GM21528 (cell line): ENCODE results near the gene NUDCD2.

Experiments used
- ATAC-seq: cut with Tn5 transposase; IDR thresholded peaks from one replicate; pipeline ENCODE4 v1.9.1; 2021; ENCODE audit warnings: mild to moderate bottlenecking, moderate library complexity; ENCODE audit not compliant: unreplicated experiment, low FRiP score

NUDCD2 gene

DNA sequence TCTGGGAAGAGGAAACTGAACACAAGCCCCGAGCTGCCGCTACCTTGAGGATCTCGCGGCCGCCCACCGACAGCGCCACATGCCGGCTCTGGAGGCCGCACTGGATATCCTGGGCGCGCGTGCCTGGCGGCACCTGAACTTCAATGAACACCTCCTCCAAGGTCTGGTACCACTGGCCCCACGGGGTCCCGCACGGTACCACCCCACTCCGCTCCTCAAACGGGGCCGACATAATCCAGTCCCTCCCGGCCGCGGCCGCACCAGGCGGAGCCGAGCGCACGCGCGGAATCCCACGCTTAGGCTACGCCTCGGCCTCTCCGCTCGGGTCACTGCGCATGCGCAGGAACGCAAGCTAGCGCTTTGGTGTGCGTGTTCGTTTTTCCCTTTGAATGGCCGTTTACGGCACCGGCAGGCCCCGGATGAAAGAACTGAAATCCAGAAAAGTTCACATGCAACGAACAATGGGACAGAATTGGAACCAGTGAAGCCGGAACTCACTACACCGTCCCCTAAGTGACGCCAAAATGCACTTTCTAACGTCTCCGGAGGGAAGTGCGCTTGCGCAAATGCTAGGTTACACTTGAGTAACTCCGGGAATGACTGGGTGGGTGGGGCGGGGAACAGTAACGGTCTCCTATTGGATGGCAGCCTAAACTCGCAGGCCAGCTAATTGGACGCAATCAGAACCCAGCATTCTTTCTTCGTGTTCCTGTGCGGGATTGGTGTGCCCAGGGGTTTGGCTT lies at the start of gene NUDCD2:
NUDCD2 (minus strand) TSS at position 284 of the 743 bp plus-strand sequence; CDS start at position 232, 52 bp downstream.
- peak; percentile 85 for ATAC-seq

GRCh38 chr5:163509291-163509951 lies 49.5 kb upstream of the NUDCD2 start:
- ATAC-seq = no peak

DNA sequence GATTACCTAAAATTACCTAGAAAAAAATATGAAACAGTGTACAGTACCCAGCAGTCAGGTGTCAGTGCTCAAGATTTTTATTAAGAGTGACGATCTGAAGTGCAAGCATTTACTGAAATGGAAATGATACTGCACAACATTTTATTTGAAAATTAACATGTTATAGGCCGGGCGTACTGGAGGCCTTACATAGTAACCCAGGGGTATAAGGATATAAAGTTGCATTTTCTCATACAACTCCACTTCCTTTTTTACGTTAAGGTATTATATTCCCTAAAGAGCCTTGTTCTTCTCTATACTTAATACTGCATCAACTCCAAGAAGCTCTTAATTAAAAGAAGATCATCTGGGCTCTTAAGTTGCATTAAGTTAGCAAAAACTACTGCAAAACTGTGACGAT lies 48.9 kb upstream of the NUDCD2 start:
- ATAC-seq = no peak

DNA sequence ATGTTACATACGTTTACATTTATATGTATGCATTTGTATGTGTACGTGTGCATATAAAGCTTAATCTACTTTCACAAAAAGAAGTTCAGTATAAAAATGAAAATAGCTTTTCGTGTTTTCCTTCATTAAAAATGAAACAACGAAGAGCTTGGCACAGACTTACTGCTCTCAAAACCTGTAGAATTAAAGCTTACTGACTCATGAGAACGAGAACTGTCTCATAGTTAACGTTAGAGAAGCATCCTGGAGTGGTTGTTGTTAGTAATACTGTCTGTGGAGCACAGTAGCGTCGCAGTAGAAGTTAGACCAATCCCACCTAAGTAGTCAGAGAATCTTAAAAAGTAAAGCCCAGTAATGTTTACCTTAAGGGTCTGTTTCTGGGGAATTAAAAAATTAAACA lies 46.8 kb upstream of the NUDCD2 start:
- ATAC-seq = no peak

- peak; percentile 18 for ATAC-seq
Measured at GRCh38 chr5:163506095-163506457, 46.2 kb upstream of the NUDCD2 start.

- ATAC-seq = peak; percentile 91
Measured at GRCh38 chr5:163505368-163506094, 45.6 kb upstream of the NUDCD2 start, which contains the start of gene MAT2B. MAT2B (plus strand) TSS chr5:163505619; CDS start chr5:163505687, 68 bp downstream.

GRCh38 chr5:163505049-163505367 lies 45.1 kb upstream of the NUDCD2 start:
- ATAC-seq = peak; percentile 5

GRCh38 chr5:163504079-163504931 lies 44.4 kb upstream of the NUDCD2 start:
- ATAC-seq = no peak

DNA sequence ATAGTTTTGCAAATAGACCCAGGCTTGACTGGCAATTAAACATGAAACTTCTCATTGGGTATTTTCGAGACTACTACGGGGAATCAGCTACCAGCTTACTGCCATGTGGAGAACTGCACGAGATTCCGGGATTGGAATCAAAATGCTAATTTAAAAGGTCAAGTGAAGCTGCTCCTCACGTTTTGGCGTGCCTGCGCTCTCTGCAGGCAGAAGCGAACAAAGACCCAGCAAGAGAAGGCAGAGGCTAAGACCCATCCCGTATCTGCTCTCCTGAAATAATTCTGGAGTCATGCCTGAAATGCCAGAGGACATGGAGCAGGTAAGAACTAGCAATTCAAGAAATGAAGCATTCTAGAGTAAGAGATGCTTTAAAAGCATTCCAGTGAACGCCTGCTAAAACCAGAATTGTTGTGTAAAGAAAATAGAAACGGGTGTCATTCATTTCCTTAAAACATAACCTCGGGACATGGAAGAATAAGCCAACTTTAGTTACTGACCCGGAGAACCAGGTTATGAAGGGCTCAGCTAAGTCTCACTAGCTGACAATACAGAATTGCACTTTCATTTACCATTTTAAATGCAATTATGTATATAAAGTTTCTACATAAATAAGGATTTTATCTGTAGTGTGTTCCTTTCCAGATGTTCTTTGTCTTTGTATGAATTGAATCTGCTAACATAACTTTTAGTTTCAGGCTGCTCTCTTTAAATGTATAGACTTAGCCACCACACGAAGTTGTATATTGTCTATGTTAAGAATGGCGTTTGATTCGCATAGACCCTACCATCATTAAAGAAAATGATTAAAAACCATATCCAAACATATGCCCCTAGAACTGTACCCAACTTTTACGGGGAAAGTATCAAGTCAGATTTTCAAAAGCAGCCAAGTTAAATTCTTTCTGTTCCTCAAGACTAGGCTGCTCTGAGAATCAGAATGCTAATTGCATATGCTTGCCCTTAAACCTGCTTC lies 43.5 kb upstream of the NUDCD2 start:
- ATAC-seq = no peak

DNA sequence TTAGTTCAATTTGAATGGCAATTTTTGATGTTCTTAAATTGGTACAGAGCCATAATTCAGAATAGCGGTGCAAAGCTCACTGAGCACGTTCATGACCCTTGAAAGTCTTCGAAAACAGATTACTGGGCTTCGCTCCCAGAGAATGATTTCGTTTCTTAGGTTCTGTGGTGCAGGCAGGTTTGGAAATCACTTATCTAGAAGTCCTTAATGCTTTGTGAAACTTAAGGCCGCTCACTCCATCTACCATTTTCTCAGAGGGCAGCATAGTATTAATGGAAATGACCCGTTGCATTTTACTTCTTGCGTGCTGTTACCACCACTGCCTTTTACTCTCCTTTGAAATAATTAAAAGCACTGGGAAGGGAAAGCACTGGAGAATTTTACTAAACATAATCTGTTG lies 42.6 kb upstream of the NUDCD2 start:
- no peak for ATAC-seq

- ATAC-seq = no peak
Measured at GRCh38 chr5:163498886-163499285, 39.0 kb upstream of the NUDCD2 start.

GRCh38 chr5:163497315-163497714 lies 37.4 kb upstream of the NUDCD2 start:
- no peak for ATAC-seq

GRCh38 chr5:163496286-163496685 lies 36.4 kb upstream of the NUDCD2 start:
- no peak for ATAC-seq

DNA sequence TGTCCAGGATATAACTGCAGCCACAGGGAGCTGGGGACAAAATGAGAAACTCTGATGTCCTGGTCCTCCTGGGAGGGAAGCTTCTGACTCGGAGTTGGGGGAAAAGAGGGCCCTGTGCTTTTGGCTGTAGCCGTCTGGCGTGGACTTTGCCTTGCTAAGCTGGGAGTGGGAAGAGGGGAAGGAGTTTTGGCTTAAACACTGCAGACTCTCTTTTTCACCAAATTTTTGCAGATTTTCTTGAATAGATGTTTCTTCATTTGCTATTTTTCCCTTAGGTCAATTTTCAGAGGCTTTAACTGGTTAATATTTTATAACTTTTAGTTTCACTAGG lies 29.8 kb upstream of the NUDCD2 start:
- ATAC-seq = no peak

DNA sequence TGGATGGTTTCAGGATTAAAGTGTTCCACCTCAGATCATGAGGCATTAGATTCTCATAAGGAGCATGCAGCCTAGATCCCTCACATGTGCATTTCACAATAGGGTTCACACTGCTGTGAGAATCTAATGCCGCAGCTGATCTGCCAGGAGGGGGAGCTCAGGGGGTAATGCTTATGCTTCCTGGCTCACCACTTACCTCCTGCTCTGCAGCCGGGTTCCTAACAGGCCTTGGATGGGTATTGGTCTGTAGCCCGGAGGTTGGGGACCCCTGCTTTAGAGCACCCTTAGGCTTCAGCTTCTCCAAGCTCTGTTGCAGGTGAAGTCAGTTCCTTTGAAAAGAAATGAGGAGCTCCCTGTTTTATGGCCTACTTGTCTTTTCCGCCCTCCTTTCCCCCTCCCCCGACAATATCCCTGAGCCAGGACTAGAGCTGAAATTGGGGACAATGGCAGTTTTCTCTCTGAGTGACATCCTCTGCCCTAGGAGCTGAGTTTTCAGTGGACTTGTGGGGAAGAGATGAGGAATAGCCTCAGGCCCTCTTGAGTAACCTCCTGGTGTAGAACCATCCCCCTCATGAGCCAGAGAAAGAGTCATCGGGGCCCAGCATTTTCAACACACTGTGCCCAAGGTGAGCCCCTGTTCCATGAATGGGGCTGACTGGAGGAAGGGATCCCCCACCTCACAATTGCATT lies 29.3 kb upstream of the NUDCD2 start:
- ATAC-seq = no peak

DNA sequence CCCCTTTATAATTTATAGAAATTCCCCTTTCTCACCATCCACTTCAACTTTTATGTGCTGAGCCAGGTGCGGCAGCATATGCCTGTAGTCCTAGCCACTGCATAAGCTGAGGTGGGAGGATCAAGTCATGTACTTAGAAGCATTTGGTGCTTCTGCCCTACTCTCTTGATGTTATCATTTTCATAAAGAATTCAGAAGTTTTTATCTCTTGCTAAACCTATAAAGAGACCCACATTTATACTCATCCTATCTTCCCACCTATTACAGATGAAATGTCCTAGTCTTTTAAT lies 19.0 kb upstream of the NUDCD2 start:
- no peak for ATAC-seq

GRCh38 chr5:163478126-163478981 lies 18.5 kb upstream of the NUDCD2 start:
- no peak for ATAC-seq

DNA sequence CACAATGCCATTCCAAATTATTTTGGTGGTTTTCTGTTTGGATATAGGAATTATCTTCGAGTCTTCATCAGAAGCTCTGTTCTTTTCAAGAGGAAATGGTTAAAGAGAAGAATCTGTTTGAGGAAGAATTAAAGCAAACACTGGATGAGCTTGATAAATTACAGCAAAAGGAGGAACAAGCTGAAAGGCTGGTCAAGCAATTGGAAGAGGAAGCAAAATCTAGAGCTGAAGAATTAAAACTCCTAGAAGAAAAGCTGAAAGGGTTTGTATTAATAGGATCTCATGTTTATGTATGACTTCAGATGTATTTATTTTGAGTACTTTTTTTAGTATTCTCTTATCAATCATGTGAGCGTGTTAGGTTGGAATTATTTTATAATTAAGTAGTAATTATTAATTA lies 15.5 kb upstream of the NUDCD2 start:
- no peak for ATAC-seq
